WI38 (cell line): ENCODE data around the gene INTS11.

Experiments used
- H3K4me3 ChIP-seq: 2 replicates; pipeline ENCODE4 v1.5.1; 2011; ENCODE audit warnings: low read depth, mild to moderate bottlenecking, control low read depth, low read length
- TF ChIP-seq, protein P1 (sequence below): IDR thresholded peaks from 2 replicates; pipeline ENCODE4 v1.5.1; 2012; ENCODE audit warnings: low read depth, mild to moderate bottlenecking, control low read depth, low read length

Gene INTS11

DNA sequence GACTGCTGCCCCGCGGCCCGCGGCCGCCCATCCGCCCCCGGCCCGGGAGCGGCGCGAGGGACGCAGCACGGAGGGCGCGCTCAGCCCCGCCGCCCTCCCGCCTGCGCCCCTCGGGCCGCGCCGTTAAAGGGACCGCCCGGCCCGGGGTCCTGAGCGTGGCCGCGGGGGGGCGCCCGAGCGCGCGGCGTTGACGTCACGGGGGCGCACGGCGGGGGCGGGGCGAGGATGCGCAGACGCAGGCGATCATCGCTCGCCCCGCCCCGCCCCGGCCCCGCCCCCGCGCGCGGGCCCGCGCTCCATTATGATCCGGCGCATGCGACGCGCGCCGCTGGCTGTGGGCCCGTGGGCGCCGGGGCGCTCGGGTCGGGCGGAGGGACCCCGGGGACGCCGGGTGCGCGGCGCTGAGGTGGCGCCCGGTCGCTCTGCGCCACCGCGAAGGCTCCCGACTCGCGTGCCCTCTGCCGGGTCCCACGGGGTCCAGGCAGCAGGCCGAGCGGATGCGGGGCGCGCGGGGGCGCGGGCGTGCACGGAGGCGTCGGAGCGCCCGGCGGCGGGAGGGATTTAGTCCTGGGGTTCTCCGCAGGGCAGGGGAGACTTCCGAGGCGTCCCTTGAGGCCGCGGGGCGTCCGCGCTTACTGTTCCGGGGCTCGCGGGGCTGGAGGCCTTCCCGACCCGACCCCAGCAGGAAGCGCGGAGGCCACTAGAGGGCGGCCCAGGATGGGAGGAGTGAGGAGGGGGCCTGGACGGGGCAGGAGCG lies 25.0 kb upstream of the INTS11 start, which contains the start of gene DVL1:
TSS of gene DVL1 (minus strand) at position 163 of the 757 bp plus-strand sequence. CDS start 353 bp downstream, outside the sequence.
- peak within 1 kb of the TSS; percentile 74 for H3K4me3 ChIP-seq
- TF ChIP-seq, protein P1, sequence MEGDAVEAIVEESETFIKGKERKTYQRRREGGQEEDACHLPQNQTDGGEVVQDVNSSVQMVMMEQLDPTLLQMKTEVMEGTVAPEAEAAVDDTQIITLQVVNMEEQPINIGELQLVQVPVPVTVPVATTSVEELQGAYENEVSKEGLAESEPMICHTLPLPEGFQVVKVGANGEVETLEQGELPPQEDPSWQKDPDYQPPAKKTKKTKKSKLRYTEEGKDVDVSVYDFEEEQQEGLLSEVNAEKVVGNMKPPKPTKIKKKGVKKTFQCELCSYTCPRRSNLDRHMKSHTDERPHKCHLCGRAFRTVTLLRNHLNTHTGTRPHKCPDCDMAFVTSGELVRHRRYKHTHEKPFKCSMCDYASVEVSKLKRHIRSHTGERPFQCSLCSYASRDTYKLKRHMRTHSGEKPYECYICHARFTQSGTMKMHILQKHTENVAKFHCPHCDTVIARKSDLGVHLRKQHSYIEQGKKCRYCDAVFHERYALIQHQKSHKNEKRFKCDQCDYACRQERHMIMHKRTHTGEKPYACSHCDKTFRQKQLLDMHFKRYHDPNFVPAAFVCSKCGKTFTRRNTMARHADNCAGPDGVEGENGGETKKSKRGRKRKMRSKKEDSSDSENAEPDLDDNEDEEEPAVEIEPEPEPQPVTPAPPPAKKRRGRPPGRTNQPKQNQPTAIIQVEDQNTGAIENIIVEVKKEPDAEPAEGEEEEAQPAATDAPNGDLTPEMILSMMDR, result peak; percentile 33; the same call in 1 of the 2 replicates

DNA sequence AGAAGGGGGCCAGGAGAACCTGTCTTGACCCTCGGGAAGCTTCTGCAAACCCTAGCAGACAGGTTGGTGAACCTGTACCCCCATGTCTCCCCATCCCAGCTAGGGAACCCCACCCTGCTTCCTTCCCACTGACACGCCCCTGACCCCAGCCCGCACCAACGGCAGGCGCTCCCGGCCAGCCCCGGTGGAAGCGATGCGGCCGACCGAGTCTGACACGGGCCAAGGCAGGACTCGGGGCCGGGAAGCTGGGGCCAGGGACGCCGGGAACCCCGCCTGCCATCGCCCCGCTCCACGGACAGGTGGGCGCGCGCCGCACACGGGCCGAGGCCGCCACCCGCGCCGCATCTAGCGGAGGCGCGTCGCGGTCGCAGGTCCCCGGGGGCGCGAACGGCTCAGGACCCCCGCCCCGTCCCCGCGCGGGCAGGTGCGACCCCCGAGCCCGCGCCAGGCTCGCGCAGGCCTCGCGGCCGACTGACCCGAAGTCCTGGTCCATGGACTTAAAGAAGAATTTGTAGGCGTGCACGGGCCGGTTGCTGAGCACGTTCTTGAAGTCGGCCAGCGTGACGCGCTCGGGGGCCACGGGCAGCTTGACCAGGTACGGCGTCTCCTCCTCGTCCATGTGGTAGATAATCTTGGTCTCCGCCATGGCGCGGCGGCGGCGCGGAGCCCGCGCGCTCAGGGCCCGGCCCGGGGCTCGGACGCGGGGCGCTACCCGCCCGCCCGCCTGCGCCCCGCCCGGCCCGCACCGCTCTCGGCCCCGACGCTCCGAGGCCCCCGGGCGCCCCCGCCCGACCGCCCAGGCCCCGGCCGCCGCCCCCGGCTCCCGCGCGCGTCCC lies 24.2 kb upstream of the INTS11 start:
- peak overlapping the region; percentile 74 for H3K4me3 ChIP-seq
- TF ChIP-seq, protein P1, result no peak

DNA sequence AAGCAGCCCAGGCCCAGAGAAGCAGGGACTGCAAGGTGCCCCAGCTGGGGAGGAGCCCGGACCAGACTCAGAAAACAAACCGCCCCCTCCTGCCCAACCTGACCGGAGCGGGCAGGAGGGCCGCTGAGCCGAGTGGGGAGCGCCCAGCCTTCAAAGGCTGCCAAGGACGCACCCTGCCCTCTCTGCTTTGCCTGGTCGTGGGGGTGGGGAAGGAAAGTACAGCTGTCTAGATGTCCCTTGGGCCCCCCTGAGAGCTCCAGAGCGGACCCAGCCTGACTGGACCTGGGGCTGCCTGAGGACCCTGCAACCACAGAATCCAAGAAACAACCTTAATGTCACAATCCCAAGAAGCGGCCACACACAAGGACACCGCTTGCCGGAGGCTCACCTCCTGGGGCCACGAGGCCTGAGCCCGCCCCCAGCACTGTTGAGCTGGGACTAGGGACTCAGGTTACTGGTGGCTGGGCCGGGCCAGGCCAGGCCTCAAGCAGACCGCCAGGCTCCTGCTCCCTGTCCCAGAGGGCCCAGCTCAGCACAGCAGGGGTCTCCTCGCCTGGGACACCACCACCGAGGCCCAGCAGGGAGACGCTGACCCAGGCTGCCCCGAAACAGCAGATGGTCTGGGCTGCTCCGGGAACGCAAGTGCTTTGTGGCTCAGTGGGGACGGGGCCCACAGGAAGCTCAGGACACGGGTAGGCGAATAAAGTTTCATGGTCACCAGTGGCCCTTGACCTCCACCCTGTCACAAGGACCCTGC lies 23.4 kb upstream of the INTS11 start:
- TF ChIP-seq, protein P1, result no peak
- peak overlapping the region; percentile 74 for H3K4me3 ChIP-seq

DNA sequence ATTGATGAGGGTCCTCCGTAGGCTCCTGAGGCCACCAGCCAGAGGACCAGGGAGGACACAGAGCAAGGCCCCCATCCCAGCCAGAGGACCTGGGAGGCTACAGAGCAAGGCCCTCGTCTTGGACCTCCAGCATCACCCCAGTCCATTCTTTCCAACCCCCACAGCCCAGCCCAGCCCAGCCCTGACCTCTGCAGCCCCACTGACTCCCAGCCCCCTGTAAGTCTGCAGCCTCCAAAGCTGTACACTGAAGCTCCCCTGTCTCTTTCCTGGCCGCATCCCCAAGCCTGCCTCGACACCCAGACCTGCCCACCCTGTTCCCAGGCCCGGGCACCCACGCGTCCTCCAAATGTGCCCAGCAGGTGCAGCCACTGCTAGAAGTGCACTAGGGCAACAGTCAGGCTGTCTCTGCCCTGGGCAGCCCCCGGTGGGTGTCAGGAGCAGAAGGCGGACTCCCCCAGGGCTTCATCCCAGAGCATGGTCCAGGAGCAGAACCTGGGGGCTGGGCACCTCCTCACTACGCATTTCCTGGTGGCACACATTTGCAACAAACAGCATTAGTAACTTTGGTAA lies 22.7 kb upstream of the INTS11 start:
- TF ChIP-seq, protein P1, result no peak
- peak overlapping the region; percentile 74 for H3K4me3 ChIP-seq

DNA sequence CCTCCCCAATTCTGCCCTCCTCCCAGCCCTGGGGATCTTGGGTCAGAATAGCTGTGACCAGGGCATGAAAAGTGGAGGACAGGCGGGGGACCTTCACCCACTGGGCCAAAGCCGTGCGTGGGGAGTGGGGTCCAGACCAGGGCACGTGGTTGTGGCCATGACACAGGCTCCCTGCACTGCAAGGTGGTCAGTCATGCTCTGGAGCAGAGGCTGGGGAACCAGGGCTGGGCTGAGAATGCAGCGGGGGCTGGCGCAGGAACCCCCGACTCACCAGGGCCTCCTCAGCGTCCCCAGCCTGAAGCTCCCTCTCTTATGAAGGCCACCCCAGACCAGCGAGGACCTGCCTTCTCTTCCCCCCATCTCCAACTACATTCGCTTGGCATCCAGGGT lies 22.0 kb upstream of the INTS11 start:
- TF ChIP-seq, protein P1, result no peak
- H3K4me3 ChIP-seq, result no peak overlapping the region

DNA sequence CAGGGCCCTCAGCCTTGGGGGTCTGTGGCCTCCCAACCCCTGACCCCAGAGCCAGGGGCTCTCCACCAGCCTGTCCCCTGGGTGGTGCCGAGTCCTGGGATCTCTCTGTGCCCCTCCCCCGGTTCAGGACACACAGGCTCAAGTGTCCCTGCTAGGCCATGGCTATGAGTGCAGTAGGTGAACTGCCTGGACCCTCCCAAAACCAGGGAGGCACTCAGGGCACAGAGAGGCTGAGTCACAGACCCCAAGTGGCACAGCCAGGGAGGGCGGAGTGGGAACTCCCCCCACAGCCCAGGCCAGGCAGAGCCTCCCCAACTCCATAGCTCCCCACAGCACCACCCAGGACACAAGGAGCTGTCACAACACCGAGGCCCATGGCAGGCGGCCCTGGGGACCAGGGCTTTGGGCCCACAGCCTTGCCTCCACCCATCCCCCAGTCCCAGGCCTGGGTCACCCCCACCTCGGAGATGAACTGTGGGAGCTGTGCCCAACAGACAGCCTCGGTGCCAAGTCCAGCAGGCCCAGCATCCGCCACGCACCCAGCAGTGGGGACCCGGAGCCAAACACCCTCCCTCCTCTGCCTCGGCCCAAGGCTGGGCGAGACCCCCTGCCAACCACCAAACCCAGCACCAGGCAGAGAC lies 21.5 kb upstream of the INTS11 start:
- H3K4me3 ChIP-seq, result no peak overlapping the region
- TF ChIP-seq, protein P1, result no peak
